ENCODE results near the gene GATAD2A. TPM values are rescaled to one million over a fixed set of nuclear protein-coding genes. Genes with fewer than 3 reads are reported as not detected.

GATAD2A gene
- total and polyA plus RNA-seq, 9 of the 15 experiments (the other 6 are each of a cell fraction or from before 2014, with no cell fraction given), result 2.4 to 226 (median 44.2) TPM

- no peak for TF ChIP-seq ZBTB43 (CRISPR knock-in tag; IDR thresholded peaks at IDR 0.05)
- TF ChIP-seq ZBTB49 (CRISPR knock-in tag; IDR thresholded peaks at IDR 0.05; ENCODE audit: borderline replicate concordance), result no peak
- TF ChIP-seq MAFG (tag; conservative IDR thresholded peaks at IDR 0.05), result no peak
- TF ChIP-seq ETS1 (conservative IDR thresholded peaks at IDR 0.05; ENCODE audit: control insufficient read depth, low read depth, low read length), result 0 out of 2 replicates have a peak, but pooled peaks have one; percentile 35
- 0 out of 4 replicates have a peak, but pooled peaks of 1 of the 2 experiments have one; percentile 0 for TF ChIP-seq KDM4B (IDR thresholded peaks at IDR 0.05; ENCODE audit: borderline replicate concordance in 2 of 2, low read depth in 1 of 2)
- TF ChIP-seq ZNF780A (CRISPR knock-in tag; IDR thresholded peaks at IDR 0.05), result no peak
- TF ChIP-seq LCOR (CRISPR knock-in tag; IDR thresholded peaks at IDR 0.05), result no peak
- TF ChIP-seq MEF2A (IDR thresholded peaks at IDR 0.05; ENCODE audit: control insufficient read depth, low read depth, low read length), result no peak
- no peak; the same call in 1 of the 2 replicates for TF ChIP-seq POLR2AphosphoS2 (IDR thresholded peaks at IDR 0.05; ENCODE audit: low read length)
- TF ChIP-seq ZNF140 (CRISPR knock-in tag; IDR thresholded peaks at IDR 0.05), result no peak
- no peak for TF ChIP-seq ZFPM2 (CRISPR knock-in tag; IDR thresholded peaks at IDR 0.05)
- TF ChIP-seq MYBL2 (IDR thresholded peaks at IDR 0.05; ENCODE audit: low read depth), result no peak
- TF ChIP-seq MYBL2 (CRISPR knock-in tag; IDR thresholded peaks at IDR 0.05; ENCODE audit: borderline replicate concordance), result no peak
- TF ChIP-seq ZNF133 (CRISPR knock-in tag; IDR thresholded peaks at IDR 0.05), result no peak
- TF ChIP-seq FOS (IDR thresholded peaks at IDR 0.05; ENCODE audit: extremely low read depth, insufficient read length), result peak; percentile 94
- TF ChIP-seq ZNF12 (CRISPR knock-in tag; IDR thresholded peaks at IDR 0.05), result no peak
- TF ChIP-seq PRMT5 (CRISPR knock-in tag; IDR thresholded peaks at IDR 0.05), result no peak
- no peak for TF ChIP-seq KDM1A (IDR thresholded peaks at IDR 0.05)
- no peak for TF ChIP-seq CHD4 (IDR thresholded peaks at IDR 0.05; ENCODE audit: insufficient read depth, insufficient replicate concordance, low read depth, low read length, poor library complexity, severe bottlenecking)
- TF ChIP-seq IRF1 (CRISPR knock-in tag; IDR thresholded peaks at IDR 0.05; ENCODE audit: borderline replicate concordance), result no peak
- no peak; the same call in none of the 2 replicates for TF ChIP-seq MTA3 (IDR thresholded peaks at IDR 0.05; ENCODE audit: borderline replicate concordance)
Measured at GRCh38 chr19:19385131-19385895, 20.2 kb upstream of the GATAD2A start (continued).
